IPS DF 4.7 (cell line): ENCODE results near the gene ACBD6.

Experiments used
- DNase-seq: peaks from one replicate; pipeline ENCODE4 v3.0.0-alpha.2; 2013; ENCODE audit warnings: low spot score; ENCODE audit errors: extremely low read depth

Gene ACBD6

GRCh38 chr1:180243517-180244221 is 258.7 kb downstream of the ACBD6 start:
- no peak for DNase-seq

- DNase-seq: no peak
Measured at GRCh38 chr1:180241716-180242544, 260.4 kb downstream of the ACBD6 start.

- no peak for DNase-seq
Measured at GRCh38 chr1:180239145-180240096, 263.0 kb downstream of the ACBD6 start.

GRCh38 chr1:180238675-180239074 is 263.7 kb downstream of the ACBD6 start:
- DNase-seq: no peak
